OCI-LY1 (cell line): Measurements from ENCODE around the gene TIMM29.

ENCODE experiments used
- H2AFZ ChIP-seq: fragments of 200-600 bp; sonication (generic), shearing (Covaris generic); 2 replicates; pipeline ENCODE4 v1.6.0; 2014; ENCODE audit warnings: antibody characterized with exemption, mild to moderate bottlenecking, low read length
- H3F3A ChIP-seq: fragments of 200-600 bp; sonication (generic), shearing (Covaris generic); 2 replicates; pipeline ENCODE4 v1.6.0; 2014; ENCODE audit warnings: mild to moderate bottlenecking, antibody characterized with exemption, low read length, moderate library complexity; ENCODE audit not compliant: insufficient read depth
- H3K27ac ChIP-seq: fragments of 200-600 bp; sonication (generic); 2 replicates; pipeline ENCODE4 v1.5.1; 2014; ENCODE audit warnings: low read length, mixed run types, mild to moderate bottlenecking, low read depth; ENCODE audit not compliant: poor library complexity, severe bottlenecking
- H3K27me3 ChIP-seq: fragments of 200-600 bp; sonication (generic); 2 replicates; pipeline ENCODE4 v1.6.0; 2014; ENCODE audit warnings: antibody characterized with exemption, mild to moderate bottlenecking, low read length, moderate library complexity; ENCODE audit not compliant: insufficient read depth
- H3K36me3 ChIP-seq: fragments of 200-600 bp; sonication (generic); 2 replicates; pipeline ENCODE4 v1.6.1; 2014; ENCODE audit warnings: mild to moderate bottlenecking, antibody characterized with exemption, low read length, moderate library complexity, mixed read lengths; ENCODE audit not compliant: insufficient read depth
- H3K4me1 ChIP-seq: fragments of 200-600 bp; sonication (generic); 2 replicates; pipeline ENCODE4 v1.5.1; 2014; ENCODE audit warnings: mild to moderate bottlenecking, low read length, moderate library complexity; ENCODE audit not compliant: insufficient read depth, severe bottlenecking
- H3K4me2 ChIP-seq: fragments of 200-600 bp; sonication (generic), shearing (Covaris generic); 2 replicates; pipeline ENCODE4 v1.6.1; 2014; ENCODE audit warnings: low read length
- H3K4me3 ChIP-seq: fragments of 200-600 bp; sonication (generic); 2 replicates; pipeline ENCODE4 v1.5.1; 2014; ENCODE audit warnings: low read length, low read depth, mild to moderate bottlenecking, mixed read lengths; ENCODE audit not compliant: poor library complexity, severe bottlenecking
- H3K79me2 ChIP-seq: fragments of 200-600 bp; shearing (Covaris generic); 2 replicates; pipeline ENCODE4 v1.6.1; 2016; ENCODE audit warnings: mixed run types, low read length, mixed read lengths; ENCODE audit not compliant: insufficient read depth
- H3K9ac ChIP-seq: fragments of 200-600 bp; sonication (generic), shearing (Covaris generic); 2 replicates; pipeline ENCODE4 v1.6.1; 2014; ENCODE audit warnings: mild to moderate bottlenecking, low read length, mixed read lengths
- H3K9me2 ChIP-seq: fragments of 200-600 bp; sonication (generic), shearing (Covaris generic); 2 replicates; pipeline ENCODE4 v1.6.1; 2014; ENCODE audit warnings: low read depth, mild to moderate bottlenecking, low read length, mixed read lengths
- H3K9me3 ChIP-seq: fragments of 200-600 bp; shearing (Covaris generic); 2 replicates; pipeline ENCODE4 v1.6.1; 2014; ENCODE audit warnings: low read length, mixed read lengths
- H4K20me1 ChIP-seq: fragments of 200-600 bp; sonication (generic), shearing (Covaris generic); 2 replicates; pipeline ENCODE4 v1.6.0; 2016; ENCODE audit warnings: mild to moderate bottlenecking, low read length; ENCODE audit not compliant: insufficient read depth
- CTCF ChIP-seq: fragments of 200-600 bp; sonication (generic), shearing (Covaris generic); IDR thresholded peaks from 2 replicates; pipeline ENCODE4 v1.5.1; 2017; ENCODE audit warnings: mild to moderate bottlenecking, antibody characterized with exemption, low read length, moderate library complexity, mixed read lengths
- EZH2 ChIP-seq: fragments of 200-600 bp; sonication (generic), shearing (Covaris generic); IDR thresholded peaks from 2 replicates; pipeline ENCODE4 v1.8.0; 2017; ENCODE audit warnings: borderline replicate concordance, mixed run types, mild to moderate bottlenecking, antibody characterized with exemption, low read length, moderate library complexity, mixed read lengths

Gene TIMM29

GRCh38 chr19:10911579-10912363 is 16.8 kb upstream of the TIMM29 start:
- Histone ChIP-seq H3K4me3 (no peak overlapping the region), H3F3A (no peaks in the 10 kb centered on the region), H2AFZ (no peak overlapping the region), H3K9me3 (no peaks in the 10 kb centered on the region), H3K4me2 (no peak overlapping the region), H3K9me2 (no peaks in the 10 kb centered on the region), H3K9ac (no peak overlapping the region), H3K27me3 (no peaks in the 10 kb centered on the region), H3K79me2 (no peaks in the 10 kb centered on the region), H3K4me1 (no peaks in the 10 kb centered on the region), H4K20me1 (no peaks in the 10 kb centered on the region), H3K27ac (no peak overlapping the region), H3K36me3 (peaks cover 75% of the 10 kb centered on the region)
- TF ChIP-seq CTCF (no peak), EZH2 (no peak)

DNA sequence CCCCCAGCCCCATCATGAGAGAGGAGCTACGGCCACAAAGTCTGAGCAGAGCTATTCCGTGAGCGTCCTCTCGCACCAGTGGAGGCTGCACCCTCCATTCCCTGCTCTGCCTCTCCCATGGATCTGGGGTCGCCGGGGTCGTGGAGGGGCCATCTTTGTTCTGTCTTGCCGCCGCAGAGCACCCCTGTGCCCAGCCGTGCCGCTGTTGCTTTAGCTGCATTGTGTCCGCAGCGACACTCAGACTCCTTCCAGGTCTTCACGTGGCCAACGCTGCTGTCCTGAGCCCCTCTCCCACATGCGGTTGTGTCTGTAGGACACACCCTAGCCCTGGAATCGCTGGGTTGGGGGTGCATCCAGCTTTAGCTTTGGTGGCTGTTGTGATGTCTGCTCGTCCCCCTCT is 16.0 kb upstream of the TIMM29 start:
- H4K20me1 ChIP-seq, result no peaks in the 10 kb centered on the region

DNA sequence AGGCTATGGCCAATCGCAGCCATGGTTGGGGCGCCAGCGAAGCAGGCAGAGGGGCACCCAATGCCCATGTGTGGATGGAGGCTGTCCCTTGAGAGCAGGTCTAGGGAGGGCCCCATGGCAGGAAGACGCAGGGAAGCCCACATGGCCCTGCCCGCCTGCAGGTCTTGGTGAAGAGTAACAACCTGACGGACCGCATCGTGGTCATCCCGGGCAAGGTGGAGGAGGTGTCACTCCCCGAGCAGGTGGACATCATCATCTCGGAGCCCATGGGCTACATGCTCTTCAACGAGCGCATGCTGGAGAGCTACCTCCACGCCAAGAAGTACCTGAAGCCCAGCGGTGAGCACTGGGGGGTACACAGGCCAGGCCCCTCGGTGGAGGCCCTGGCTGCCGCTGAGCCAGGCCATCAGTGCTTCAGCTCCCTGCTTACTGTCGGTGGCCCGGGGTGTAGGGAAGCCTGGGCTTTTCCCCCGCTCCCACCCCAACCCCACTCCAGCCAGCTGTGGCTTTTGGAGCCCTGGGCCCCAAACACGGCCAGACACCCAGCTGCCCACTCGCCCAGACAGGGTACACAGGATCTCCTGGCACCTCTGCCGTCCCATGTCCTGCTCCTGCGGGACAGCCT is 14.8 kb upstream of the TIMM29 start:
- Histone ChIP-seq H3K9ac (no peak overlapping the region), H3K79me2 (no peaks in the 10 kb centered on the region), H3K4me3 (no peak overlapping the region), H4K20me1 (no peaks in the 10 kb centered on the region), H3K36me3 (peaks cover 66% of the 10 kb centered on the region), H3K4me1 (no peaks in the 10 kb centered on the region), H3K4me2 (no peak overlapping the region), H2AFZ (no peak overlapping the region), H3K27ac (no peak overlapping the region), H3K27me3 (no peaks in the 10 kb centered on the region), H3K9me3 (no peaks in the 10 kb centered on the region), H3K9me2 (no peaks in the 10 kb centered on the region), H3F3A (no peaks in the 10 kb centered on the region)
- TF ChIP-seq CTCF, result no peak
- TF ChIP-seq EZH2, result no peak

More for the DNA sequence above, 16.0 kb upstream of the TIMM29 start:
- no peak overlapping the region for H3K27ac ChIP-seq
- no peak overlapping the region for H2AFZ ChIP-seq
- no peaks in the 10 kb centered on the region for H3K4me1 ChIP-seq
- H3K4me2 ChIP-seq, result no peak overlapping the region
- no peaks in the 10 kb centered on the region for H3F3A ChIP-seq
- no peak overlapping the region for H3K9ac ChIP-seq
- no peaks in the 10 kb centered on the region for H3K9me3 ChIP-seq
- no peaks in the 10 kb centered on the region for H3K27me3 ChIP-seq
- TF ChIP-seq EZH2 (no peak), CTCF (no peak)
- H3K79me2 ChIP-seq, result no peaks in the 10 kb centered on the region
- no peak overlapping the region for H3K4me3 ChIP-seq
- H3K36me3 ChIP-seq, result peaks cover 71% of the 10 kb centered on the region
- H3K9me2 ChIP-seq, result no peaks in the 10 kb centered on the region
